CD4-positive, alpha-beta T cell (primary cell): Measurements from ENCODE around the gene NEURL4. TPM values are rescaled to one million over a fixed set of nuclear protein-coding genes. Genes with fewer than 3 reads are reported as not detected.

Experiments
- ATAC-seq: fragments of 200-7000 bp; cut with Tn5 transposase; one replicate; pipeline ENCODE4 v1.10.0; 2022; ENCODE audit warnings: mild to moderate bottlenecking; ENCODE audit not compliant: poor library complexity
- CTCF ChIA-PET: fragments of 350-600 bp; sonication (Branson Sonifier 250); formaldehyde crosslinking; loops from one replicate; lab custom pipeline; 2021; ENCODE audit warnings: antibody characterized with exemption, inconsistent platforms; lab: Charles Lee
- POLR2A ChIA-PET: fragments of 350-600 bp; sonication (Branson Sonifier 250); formaldehyde crosslinking; loops from one replicate; lab custom pipeline; 2021; ENCODE audit warnings: antibody characterized with exemption, inconsistent platforms; lab: Charles Lee
- DNase-seq, 14 experiments: peaks; one replicate each; pipeline ENCODE4 v3.0.0-alpha.2; 2013 to 2020; ENCODE audit warnings: mixed read lengths in 2 of 14
- H3K27ac ChIP-seq, 2 donors: one replicate each; pipeline versions ENCODE4 v1.5.1 to v1.7.0; 2013; ENCODE audit warnings: low read length in 2 of 2, low read depth in 1 of 2, mild to moderate bottlenecking in 1 of 2
- H3K27me3 ChIP-seq, 2 experiments: 1 replicate in 1 of 2; 2 replicates in 1 of 2; pipeline versions ENCODE4 v1.6.1 to v1.7.0; 2013; ENCODE audit warnings: low read length in 2 of 2, control low read depth in 1 of 2, mild to moderate bottlenecking in 1 of 2, moderate library complexity in 1 of 2; ENCODE audit not compliant: insufficient read depth in 2 of 2, control insufficient read depth in 1 of 2
- H3K36me3 ChIP-seq: one replicate; pipeline ENCODE4 v1.6.1; 2013; ENCODE audit warnings: low read length, control low read depth; ENCODE audit not compliant: insufficient read depth
- H3K4me1 ChIP-seq: one replicate; pipeline ENCODE4 v1.6.1; 2013; ENCODE audit warnings: low read length, control low read depth; ENCODE audit not compliant: insufficient read depth
- H3K4me3 ChIP-seq: one replicate; pipeline ENCODE4 v1.5.1; 2013; ENCODE audit warnings: mild to moderate bottlenecking, low read length, moderate library complexity
- H3K9me3 ChIP-seq, 2 experiments: 1 replicate in 1 of 2; 2 replicates in 1 of 2; pipeline versions ENCODE4 v1.6.1 to v1.7.0; 2013; ENCODE audit warnings: low read length in 2 of 2, mild to moderate bottlenecking in 2 of 2, control low read depth in 1 of 2, moderate library complexity in 1 of 2; ENCODE audit not compliant: control insufficient read depth in 1 of 2, insufficient read depth in 1 of 2
- H3K27ac Mint-ChIP-seq: one replicate; pipeline ENCODE4 v1.8.0; 2020; ENCODE audit warnings: mixed read lengths
- H3K27me3 Mint-ChIP-seq: one replicate; pipeline ENCODE4 v1.8.0; 2021; ENCODE audit warnings: mixed read lengths
- H3K36me3 Mint-ChIP-seq: one replicate; pipeline ENCODE4 v1.8.0; 2021; ENCODE audit warnings: low read depth, mixed read lengths
- H3K4me1 Mint-ChIP-seq: one replicate; pipeline ENCODE4 v1.8.0; 2021; ENCODE audit warnings: low read depth, mixed read lengths
- H3K4me3 Mint-ChIP-seq: one replicate; pipeline ENCODE4 v1.8.0; 2020; ENCODE audit warnings: mild to moderate bottlenecking, mixed read lengths
- H3K9me3 Mint-ChIP-seq: one replicate; pipeline ENCODE4 v1.8.0; 2020; ENCODE audit warnings: mixed read lengths
- CTCF ChIP-seq: fragments of 200-600 bp; IDR thresholded peaks from one replicate; pipeline ENCODE4 v1.8.0; 2022; ENCODE audit warnings: antibody characterized with exemption, mild to moderate bottlenecking
- intact Hi-C, 2 experiments: fragments of 100-400 bp; cut with DNase I in 1 of 2; cut with micrococcal nuclease in 1 of 2; formaldehyde crosslinking; loops; one replicate each; pipeline versions ENCODE4 v1.15.1 to v1.9.0; 2023 to 2025; cut with DNase I, micrococcal nuclease
- total RNA-seq, 174 experiments: library from RNA in 2 of 174; stranded (reverse) in 2 of 174; gene quantifications; one replicate each; pipeline ENCODE4 v1.2.3 and lab custom pipeline; 2021 to 2026

The NEURL4 gene
- total RNA-seq, 2 experiments from 2014 or later: 29.0 to 30.8 TPM

GRCh38 chr17:7329374-7329996, 350 bp upstream of the NEURL4 start:
- Mint-ChIP-seq H3K36me3 (peaks cover 21% of the 10 kb centered on the region), H3K27ac (peak overlapping the region; percentile 88), H3K4me1 (peaks cover 47% of the 10 kb centered on the region), H3K9me3 (no peaks in the 10 kb centered on the region), H3K27me3 (no peaks in the 10 kb centered on the region), H3K4me3 (peak overlapping the region; percentile 90)
- H3K4me1 ChIP-seq: peaks cover 58% of the 10 kb centered on the region
- CTCF ChIA-PET: interaction anchor here (0.7 to 1.6 kb wide), 10 partner anchors 21 to 231 kb away, joined by 3 to 8 read pairs (median 4); partner anchors contain the start of genes SENP3 and SLC2A4
- DNase-seq (peak; percentile 90 to 99 (median 94)), ATAC-seq (peak; percentile 73)
- H3K27ac ChIP-seq: peak overlapping the region; percentile 80 to 92
- POLR2A ChIA-PET: interaction anchor here (0.7 to 4.1 kb wide), 30 partner anchors 9 to 966 kb away, joined by 3 to 46 read pairs (median 5); partner anchors contain the start of genes ACADVL, DLG4, DVL2 and FXR2
- intact Hi-C loops: loop anchor here (2.0 to 10.0 kb wide), 3 partner anchors 15 to 525 kb away; partner anchors contain the start of genes CYB5D1 (in 1 of the 2), GPS2 (in 1 of the 2), NAA38 (in 1 of the 2) and TMEM88 (in 1 of the 2)
- no peaks in the 10 kb centered on the region for H3K9me3 ChIP-seq
- peaks cover 16% of the 10 kb centered on the region for H3K36me3 ChIP-seq
- no peaks in the 10 kb centered on the region for H3K27me3 ChIP-seq
- H3K4me3 ChIP-seq: peak overlapping the region; percentile 64
- no peak for TF ChIP-seq CTCF

- Histone ChIP-seq H3K27me3 (no peaks in the 10 kb centered on the region), H3K4me1 (peaks cover 56% of the 10 kb centered on the region), H3K36me3 (peaks cover 29% of the 10 kb centered on the region), H3K27ac (peak overlapping the region in 1 of 2 donors; percentile 80), H3K4me3 (no peak overlapping the region), H3K9me3 (no peaks in the 10 kb centered on the region)
- DNase-seq (no peak), ATAC-seq (no peak)
- Mint-ChIP-seq H3K27me3 (no peaks in the 10 kb centered on the region), H3K36me3 (peaks cover 36% of the 10 kb centered on the region), H3K27ac (peak overlapping the region; percentile 88), H3K4me3 (peak overlapping the region; percentile 74), H3K4me1 (peaks cover 42% of the 10 kb centered on the region), H3K9me3 (no peaks in the 10 kb centered on the region)
- intact Hi-C loops: loop anchor here (1.0 to 10.0 kb wide), 4 partner anchors 11 to 527 kb away; partner anchors contain the start of genes CYB5D1 (in 1 of the 2), GPS2 (in 1 of the 2), NAA38 (in 1 of the 2) and TMEM88 (in 1 of the 2)
- POLR2A ChIA-PET: interaction anchor here (1.4 to 4.1 kb wide), 5 partner anchors 9 to 156 kb away, joined by 3 to 46 read pairs (median 18); partner anchors contain the start of genes ACAP1, GPS2 and POLR2A
- no peak for TF ChIP-seq CTCF
- CTCF ChIA-PET: interaction anchor here (0.9 kb wide), 1 partner anchor 14 kb away, joined by 3 read pairs; no protein-coding TSS in a partner anchor
Measured at GRCh38 chr17:7328009-7328408, 1.1 kb downstream of the NEURL4 start.

- H3K4me3 Mint-ChIP-seq: peak overlapping the region; percentile 74
- POLR2A ChIA-PET: interaction anchor here (3.4 to 4.1 kb wide), 2 partner anchors 9 to 17 kb away, joined by 14 to 21 read pairs; partner anchors contain the start of gene ACAP1
- no peaks in the 10 kb centered on the region for H3K9me3 Mint-ChIP-seq
- no peaks in the 10 kb centered on the region for H3K27me3 ChIP-seq
- ATAC-seq (no peak), DNase-seq (peak in 1 of 14 experiments; percentile 34)
- H3K4me1 Mint-ChIP-seq: peaks cover 37% of the 10 kb centered on the region
- intact Hi-C loops: loop anchor here in 1 of 2 experiments (10.0 kb wide), 1 partner anchor 527 kb away; the partner anchor contains the start of genes CYB5D1, NAA38 and TMEM88
- TF ChIP-seq CTCF: no peak
- H3K36me3 Mint-ChIP-seq: peaks cover 41% of the 10 kb centered on the region
- no peak overlapping the region for H3K4me3 ChIP-seq
- H3K27me3 Mint-ChIP-seq: no peaks in the 10 kb centered on the region
- H3K36me3 ChIP-seq: peaks cover 35% of the 10 kb centered on the region
- H3K27ac Mint-ChIP-seq: peak overlapping the region; percentile 88
- CTCF ChIA-PET: interaction anchor here (1.0 kb wide), 1 partner anchor 24 kb away, joined by 3 read pairs; no protein-coding TSS in a partner anchor
- peaks cover 54% of the 10 kb centered on the region for H3K4me1 ChIP-seq
- no peaks in the 10 kb centered on the region for H3K9me3 ChIP-seq
- no peak overlapping the region for H3K27ac ChIP-seq
Measured at GRCh38 chr17:7327501-7327900, 1.6 kb downstream of the NEURL4 start.
